H9 (cell line): Measurements from ENCODE around the gene PDPK1. TPM values are rescaled to one million over a fixed set of nuclear protein-coding genes. Genes with fewer than 3 reads are reported as not detected.
"Not testable (repeated sequence)": the region's sequence is repeated elsewhere in the genome, so short reads cannot be mapped to it uniquely, and the experiment has no call there.

ENCODE experiments used
- DNase-seq: peaks from one replicate; pipeline ENCODE4 v3.0.0-alpha.2; 2017
- H2AFZ ChIP-seq: one replicate; pipeline ENCODE4 v1.6.1; 2013; ENCODE audit warnings: mild to moderate bottlenecking, low read length, control low read depth, moderate library complexity
- H2AK5ac ChIP-seq: 2 replicates; pipeline ENCODE4 v1.6.1; 2013; ENCODE audit warnings: low read length, control low read depth, mixed read lengths; ENCODE audit not compliant: insufficient read length
- H2BK120ac ChIP-seq: one replicate; pipeline ENCODE4 v1.6.1; 2013; ENCODE audit warnings: low read depth, mild to moderate bottlenecking, low read length, control low read depth, inconsistent platforms; ENCODE audit not compliant: poor library complexity, severe bottlenecking
- H2BK12ac ChIP-seq: 2 replicates; pipeline ENCODE4 v1.6.1; 2013; ENCODE audit warnings: low read length, control low read depth, mixed read lengths, low read depth; ENCODE audit not compliant: insufficient read length
- H2BK15ac ChIP-seq: 2 replicates; pipeline ENCODE4 v1.6.1; 2013; ENCODE audit warnings: low read depth, low read length, control low read depth
- H2BK20ac ChIP-seq: one replicate; pipeline ENCODE4 v1.6.1; 2013; ENCODE audit warnings: low read depth, mild to moderate bottlenecking, low read length, control low read depth, inconsistent platforms; ENCODE audit not compliant: poor library complexity, severe bottlenecking
- H2BK5ac ChIP-seq: 2 replicates; pipeline ENCODE4 v1.6.1; 2013; ENCODE audit warnings: low read length, control low read depth, mixed read lengths; ENCODE audit not compliant: insufficient read length
- H3K14ac ChIP-seq: 2 replicates; pipeline ENCODE4 v1.6.1; 2013; ENCODE audit warnings: low read length, control low read depth; ENCODE audit not compliant: insufficient read depth
- H3K18ac ChIP-seq: 2 replicates; pipeline ENCODE4 v1.6.1; 2013; ENCODE audit warnings: low read depth, mild to moderate bottlenecking, mixed read lengths, low read length, control low read depth; ENCODE audit not compliant: insufficient read length
- H3K23ac ChIP-seq: 2 replicates; pipeline ENCODE4 v1.6.1; 2013; ENCODE audit warnings: low read length, control low read depth, mixed read lengths, low read depth; ENCODE audit not compliant: insufficient read length
- H3K23me2 ChIP-seq: 2 replicates; pipeline ENCODE4 v1.6.1; 2013; ENCODE audit warnings: low read depth, mild to moderate bottlenecking, mixed read lengths, low read length, control low read depth; ENCODE audit not compliant: insufficient read length, poor library complexity, severe bottlenecking
- H3K27ac ChIP-seq: 2 replicates; pipeline ENCODE4 v1.5.1; 2013; ENCODE audit warnings: low read length, control low read depth, mixed read lengths, low read depth; ENCODE audit not compliant: insufficient read length
- H3K27me3 ChIP-seq: 2 replicates; pipeline ENCODE4 v1.6.1; 2013; ENCODE audit warnings: low read length, control low read depth, inconsistent platforms; ENCODE audit not compliant: insufficient read depth
- H3K4ac ChIP-seq: 2 replicates; pipeline ENCODE4 v1.6.1; 2013; ENCODE audit warnings: low read depth, mild to moderate bottlenecking, control low read depth, inconsistent platforms, low read length, moderate library complexity
- H3K4me1 ChIP-seq: 2 replicates; pipeline ENCODE4 v1.6.1; 2013; ENCODE audit warnings: low read length, control low read depth, inconsistent platforms; ENCODE audit not compliant: insufficient read depth
- H3K4me2 ChIP-seq: 2 replicates; pipeline ENCODE4 v1.6.1; 2013; ENCODE audit warnings: low read length, control low read depth, mixed read lengths; ENCODE audit not compliant: insufficient read length, insufficient read depth
- H3K56ac ChIP-seq: 2 replicates; pipeline ENCODE4 v1.6.1; 2013; ENCODE audit warnings: low read depth, mild to moderate bottlenecking, mixed read lengths, low read length, control low read depth; ENCODE audit not compliant: insufficient read length
- H3K79me1 ChIP-seq: 2 replicates; pipeline ENCODE4 v1.6.1; 2013; ENCODE audit warnings: low read depth, mild to moderate bottlenecking, moderate library complexity, low read length, control low read depth, inconsistent platforms; ENCODE audit not compliant: insufficient read depth, poor library complexity, severe bottlenecking
- H3K79me2 ChIP-seq: 2 replicates; pipeline ENCODE4 v1.6.1; 2013; ENCODE audit warnings: low read length, control low read depth, inconsistent platforms; ENCODE audit not compliant: insufficient read depth
- H3K9ac ChIP-seq: 2 replicates; pipeline ENCODE4 v1.6.1; 2013; ENCODE audit warnings: low read length, control low read depth, mixed read lengths; ENCODE audit not compliant: insufficient read length; ENCODE audit errors: extremely low read depth
- H3K9me3 ChIP-seq: one replicate; pipeline ENCODE4 v1.6.1; 2013; ENCODE audit warnings: low read depth, low read length, inconsistent platforms; ENCODE audit not compliant: control insufficient read depth
- H3T11ph ChIP-seq: one replicate; pipeline ENCODE4 v1.6.1; 2013; ENCODE audit warnings: mild to moderate bottlenecking, low read length, control low read depth, inconsistent platforms
- H4K20me1 ChIP-seq: one replicate; pipeline ENCODE4 v1.6.1; 2013; ENCODE audit not compliant: control insufficient read depth, insufficient read length, insufficient read depth
- H4K5ac ChIP-seq: 2 replicates; pipeline ENCODE4 v1.6.1; 2013; ENCODE audit warnings: low read depth, mild to moderate bottlenecking, mixed read lengths, low read length, control low read depth; ENCODE audit not compliant: insufficient read length
- H4K8ac ChIP-seq: replicated peaks from 2 replicates; pipeline ENCODE4 v1.6.1; 2013; ENCODE audit warnings: low read length, control low read depth, mixed read lengths, low read depth; ENCODE audit not compliant: insufficient read length
- H4K91ac ChIP-seq: 2 replicates; pipeline ENCODE4 v1.6.1; 2013; ENCODE audit warnings: low read depth, mild to moderate bottlenecking, moderate library complexity, mixed read lengths, low read length, control low read depth; ENCODE audit not compliant: insufficient read length
- H3K27ac Mint-ChIP-seq, 3 experiments: 2 replicates in 2 of 3; 3 replicates in 1 of 3; pipeline ENCODE4 v1.8.0; 2020 to 2021; ENCODE audit warnings: mixed read lengths in 3 of 3, mild to moderate bottlenecking in 1 of 3, moderate library complexity in 1 of 3
- H3K27me3 Mint-ChIP-seq: 2 replicates; pipeline ENCODE4 v1.8.0; 2021; ENCODE audit warnings: low read depth, mild to moderate bottlenecking, moderate library complexity, mixed read lengths
- H3K36me3 Mint-ChIP-seq, 3 experiments: 2 replicates in 2 of 3; 3 replicates in 1 of 3; pipeline ENCODE4 v1.8.0; 2020 to 2021; ENCODE audit warnings: low read depth in 3 of 3, mixed read lengths in 3 of 3; ENCODE audit not compliant: insufficient read depth in 1 of 3
- H3K4me1 Mint-ChIP-seq, 2 experiments: 2 replicates each; pipeline ENCODE4 v1.8.0; 2020; ENCODE audit warnings: mixed read lengths in 2 of 2
- H3K4me3 Mint-ChIP-seq, 2 experiments: 2 replicates in 1 of 2; 3 replicates in 1 of 2; pipeline ENCODE4 v1.8.0; 2020 to 2021; ENCODE audit warnings: mild to moderate bottlenecking in 2 of 2, mixed read lengths in 2 of 2, moderate library complexity in 1 of 2
- H3K9me3 Mint-ChIP-seq, 2 experiments: 2 replicates in 1 of 2; 3 replicates in 1 of 2; pipeline ENCODE4 v1.8.0; 2020; ENCODE audit warnings: mild to moderate bottlenecking in 2 of 2, mixed read lengths in 2 of 2, moderate library complexity in 1 of 2
- CTCF ChIP-seq: fragments of 200-600 bp; sonication (generic); conservative IDR thresholded peaks from 3 replicates; pipeline ENCODE4 v1.8.0; 2021; ENCODE audit warnings: antibody characterized with exemption, mild to moderate bottlenecking
- WGBS: extraction: QIAGEN DNeasy Blood & Tissue Kit; methylation state at CpG from one replicate; pipeline ENCODE4 v1.1.7; 2013; ENCODE audit warnings: missing lambda C conversion rate, low lambda C conversion rate, mixed read lengths; ENCODE audit not compliant: insufficient read length; ENCODE audit errors: extremely low coverage; 5-methylcytosine and 5-hydroxymethylcytosine counted together
- total RNA-seq: library from RNA; stranded (reverse); gene quantifications from 2 replicates; pipeline ENCODE4 v1.2.1, GENCODE V29; 2021

The PDPK1 gene
- total RNA-seq, 1 experiment from 2014 or later = 32.8 TPM

DNA sequence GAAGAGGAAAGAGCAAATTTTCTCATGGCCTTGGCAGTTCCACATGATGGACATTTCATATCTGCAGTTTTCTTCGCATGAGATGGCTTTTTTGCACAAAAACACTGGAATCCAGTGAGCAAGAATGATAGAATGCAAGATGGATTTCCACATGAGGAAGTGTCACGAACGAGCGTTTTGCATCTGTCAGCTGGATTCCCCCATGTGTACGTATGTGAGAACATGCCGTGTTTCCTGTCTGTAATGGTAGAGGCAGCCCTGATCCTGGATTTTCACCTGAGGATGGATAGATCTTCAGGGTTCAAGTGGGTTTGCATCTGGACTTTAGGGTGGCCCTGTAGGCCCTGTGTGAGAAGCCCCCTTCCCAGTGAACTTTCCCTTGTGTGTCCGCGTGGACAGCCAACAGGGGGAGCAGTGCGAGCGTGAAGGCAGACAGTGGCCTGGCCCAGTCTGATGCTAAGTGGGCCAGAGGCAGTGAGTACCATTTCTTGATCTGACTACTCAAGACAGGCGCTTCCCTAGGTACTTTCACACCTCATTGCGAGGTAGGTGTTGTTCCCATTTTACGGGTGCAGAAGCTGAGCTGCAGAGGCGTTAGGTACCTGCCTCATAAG, 2.1 kb downstream of the PDPK1 start:
- not testable (repeated sequence) for H3K36me3 Mint-ChIP-seq, H3K27ac Mint-ChIP-seq, H3K79me2 ChIP-seq, H3K9ac ChIP-seq, H4K91ac ChIP-seq, H2BK12ac ChIP-seq, H2BK15ac ChIP-seq, H3K9me3 Mint-ChIP-seq, H2AK5ac ChIP-seq, H3K27me3 Mint-ChIP-seq, H3K23ac ChIP-seq, H3K23me2 ChIP-seq, H2AFZ ChIP-seq, H2BK120ac ChIP-seq, H3K4me1 ChIP-seq, H3K27ac ChIP-seq, H4K8ac ChIP-seq, H4K20me1 ChIP-seq, H3K56ac ChIP-seq, H4K5ac ChIP-seq, H3K14ac ChIP-seq, H3K79me1 ChIP-seq, H2BK20ac ChIP-seq, H3K27me3 ChIP-seq, H3K4me2 ChIP-seq, H3K18ac ChIP-seq, H2BK5ac ChIP-seq, H3K4ac ChIP-seq, H3T11ph ChIP-seq, H3K9me3 ChIP-seq
- peak; percentile 54 for DNase-seq
- no CpG with 5 or more reads among the region's 14 CpGs for WGBS
- Mint-ChIP-seq H3K4me3 (peak overlapping the region; percentile 68 to 79; a peak in 2 of 5 replicates), H3K4me1 (peaks cover 7 to 11% of the 10 kb centered on the region in 2 experiments)
- peak; percentile 71 for TF ChIP-seq CTCF

- H3K18ac ChIP-seq, H3K36me3 Mint-ChIP-seq, H3K27me3 Mint-ChIP-seq, H3K9me3 Mint-ChIP-seq, H3K27ac ChIP-seq, H4K91ac ChIP-seq, H3K56ac ChIP-seq, H3K23ac ChIP-seq, DNase-seq, H3K4ac ChIP-seq, H2AK5ac ChIP-seq, H3K79me2 ChIP-seq, H2AFZ ChIP-seq, H2BK15ac ChIP-seq, H2BK120ac ChIP-seq, H2BK12ac ChIP-seq, H3K4me2 ChIP-seq, H3K14ac ChIP-seq, H4K5ac ChIP-seq, H3T11ph ChIP-seq, H3K23me2 ChIP-seq, H3K9me3 ChIP-seq, H3K4me3 Mint-ChIP-seq, H4K20me1 ChIP-seq, H2BK5ac ChIP-seq, H3K27me3 ChIP-seq, H2BK20ac ChIP-seq, H3K9ac ChIP-seq, H4K8ac ChIP-seq, H3K27ac Mint-ChIP-seq, H3K4me1 ChIP-seq: not testable (repeated sequence)
- WGBS = no CpG with 5 or more reads among the region's 4 CpGs
- peaks cover 7 to 11% of the 10 kb centered on the region in 2 experiments for H3K4me1 Mint-ChIP-seq
- H3K79me1 ChIP-seq = peaks cover 10% of the 10 kb centered on the region
These were observed 3.1 kb downstream of the PDPK1 start for GRCh38 chr16:2540912-2541311.
